H1 (cell line): ENCODE data around the gene LAT. TPM values are rescaled to one million over a fixed set of nuclear protein-coding genes. Genes with fewer than 3 reads are reported as not detected.

Experiments
- ATF3 ChIP-seq: IDR thresholded peaks from 2 replicates; pipeline ENCODE4 v1.6.1; 2011; ENCODE audit warnings: low read depth, mild to moderate bottlenecking, low read length; ENCODE audit not compliant: insufficient read depth
- EZH2 ChIP-seq: fragments of 200-600 bp; sonication (generic); IDR thresholded peaks from 2 replicates; pipeline ENCODE4 v1.7.1; 2012; ENCODE audit warnings: low read depth, mild to moderate bottlenecking, moderate library complexity, low read length, inconsistent platforms; ENCODE audit not compliant: severe bottlenecking
- GABPA ChIP-seq: IDR thresholded peaks from 2 replicates; pipeline ENCODE4 v1.6.1; 2011; ENCODE audit warnings: mild to moderate bottlenecking, low read length, moderate library complexity, borderline replicate concordance; ENCODE audit not compliant: insufficient read depth
- POLR2A ChIP-seq, 2 experiments: IDR thresholded peaks; 1 replicate in 1 of 2; 2 replicates in 1 of 2; pipeline ENCODE4 v1.6.1; 2011; ENCODE audit warnings: low read depth in 2 of 2, low read length in 2 of 2, mild to moderate bottlenecking in 2 of 2; ENCODE audit errors: control extremely low read depth in 1 of 2
- SP2 ChIP-seq: IDR thresholded peaks from 2 replicates; pipeline ENCODE4 v1.6.1; 2012; ENCODE audit warnings: mild to moderate bottlenecking, low read length, inconsistent platforms
- TAF1 ChIP-seq: IDR thresholded peaks from 2 replicates; pipeline ENCODE4 v1.6.1; 2011; ENCODE audit warnings: mild to moderate bottlenecking, low read depth, low read length
- USF2 ChIP-seq: IDR thresholded peaks from 2 replicates; pipeline ENCODE4 v1.6.1; 2011; ENCODE audit warnings: low read length, improper control_type of control experiment
- polyA plus RNA-seq, 7 experiments: library from polyadenylated mRNA; depleted of rRNA in 3 of 7; stranded (reverse) in 5 of 7; unstranded in 2 of 7; fragments of >200 nt in 5 of 7; fragments of 200-250 nt in 2 of 7; gene quantifications; 1 replicate in 5 of 7; 2 replicates in 1 of 7; 4 replicates in 1 of 7; pipeline versions ENCODE4 v1.2.1 to v1.2.3, GENCODE V29; 2011 to 2013; ENCODE audit warnings: missing spikeins in 2 of 7, mixed read lengths in 2 of 7
- total RNA-seq: library from RNA; stranded (reverse); fragmentation: NEBNext Ultra II Directional; extraction: Animal tissue kit (Norgen Biotek cat#: 25700); gene quantifications from 2 replicates; pipeline ENCODE4 v1.2.1, GENCODE V29; 2021
- TF ChIP-seq, protein P1 (sequence below): fragments of 300-600 bp; sonication (generic); IDR thresholded peaks from 2 replicates; pipeline ENCODE4 v1.7.1; 2012; ENCODE audit warnings: low read length, moderate library complexity, mild to moderate bottlenecking, inconsistent platforms; ENCODE audit not compliant: insufficient replicate concordance

The LAT gene
- total and polyA plus RNA-seq, 2 of the 8 experiments (the other 6 are each of a cell fraction or from before 2014, with no cell fraction given): 2.7 to 3.4 TPM

- TF ChIP-seq, protein P1, sequence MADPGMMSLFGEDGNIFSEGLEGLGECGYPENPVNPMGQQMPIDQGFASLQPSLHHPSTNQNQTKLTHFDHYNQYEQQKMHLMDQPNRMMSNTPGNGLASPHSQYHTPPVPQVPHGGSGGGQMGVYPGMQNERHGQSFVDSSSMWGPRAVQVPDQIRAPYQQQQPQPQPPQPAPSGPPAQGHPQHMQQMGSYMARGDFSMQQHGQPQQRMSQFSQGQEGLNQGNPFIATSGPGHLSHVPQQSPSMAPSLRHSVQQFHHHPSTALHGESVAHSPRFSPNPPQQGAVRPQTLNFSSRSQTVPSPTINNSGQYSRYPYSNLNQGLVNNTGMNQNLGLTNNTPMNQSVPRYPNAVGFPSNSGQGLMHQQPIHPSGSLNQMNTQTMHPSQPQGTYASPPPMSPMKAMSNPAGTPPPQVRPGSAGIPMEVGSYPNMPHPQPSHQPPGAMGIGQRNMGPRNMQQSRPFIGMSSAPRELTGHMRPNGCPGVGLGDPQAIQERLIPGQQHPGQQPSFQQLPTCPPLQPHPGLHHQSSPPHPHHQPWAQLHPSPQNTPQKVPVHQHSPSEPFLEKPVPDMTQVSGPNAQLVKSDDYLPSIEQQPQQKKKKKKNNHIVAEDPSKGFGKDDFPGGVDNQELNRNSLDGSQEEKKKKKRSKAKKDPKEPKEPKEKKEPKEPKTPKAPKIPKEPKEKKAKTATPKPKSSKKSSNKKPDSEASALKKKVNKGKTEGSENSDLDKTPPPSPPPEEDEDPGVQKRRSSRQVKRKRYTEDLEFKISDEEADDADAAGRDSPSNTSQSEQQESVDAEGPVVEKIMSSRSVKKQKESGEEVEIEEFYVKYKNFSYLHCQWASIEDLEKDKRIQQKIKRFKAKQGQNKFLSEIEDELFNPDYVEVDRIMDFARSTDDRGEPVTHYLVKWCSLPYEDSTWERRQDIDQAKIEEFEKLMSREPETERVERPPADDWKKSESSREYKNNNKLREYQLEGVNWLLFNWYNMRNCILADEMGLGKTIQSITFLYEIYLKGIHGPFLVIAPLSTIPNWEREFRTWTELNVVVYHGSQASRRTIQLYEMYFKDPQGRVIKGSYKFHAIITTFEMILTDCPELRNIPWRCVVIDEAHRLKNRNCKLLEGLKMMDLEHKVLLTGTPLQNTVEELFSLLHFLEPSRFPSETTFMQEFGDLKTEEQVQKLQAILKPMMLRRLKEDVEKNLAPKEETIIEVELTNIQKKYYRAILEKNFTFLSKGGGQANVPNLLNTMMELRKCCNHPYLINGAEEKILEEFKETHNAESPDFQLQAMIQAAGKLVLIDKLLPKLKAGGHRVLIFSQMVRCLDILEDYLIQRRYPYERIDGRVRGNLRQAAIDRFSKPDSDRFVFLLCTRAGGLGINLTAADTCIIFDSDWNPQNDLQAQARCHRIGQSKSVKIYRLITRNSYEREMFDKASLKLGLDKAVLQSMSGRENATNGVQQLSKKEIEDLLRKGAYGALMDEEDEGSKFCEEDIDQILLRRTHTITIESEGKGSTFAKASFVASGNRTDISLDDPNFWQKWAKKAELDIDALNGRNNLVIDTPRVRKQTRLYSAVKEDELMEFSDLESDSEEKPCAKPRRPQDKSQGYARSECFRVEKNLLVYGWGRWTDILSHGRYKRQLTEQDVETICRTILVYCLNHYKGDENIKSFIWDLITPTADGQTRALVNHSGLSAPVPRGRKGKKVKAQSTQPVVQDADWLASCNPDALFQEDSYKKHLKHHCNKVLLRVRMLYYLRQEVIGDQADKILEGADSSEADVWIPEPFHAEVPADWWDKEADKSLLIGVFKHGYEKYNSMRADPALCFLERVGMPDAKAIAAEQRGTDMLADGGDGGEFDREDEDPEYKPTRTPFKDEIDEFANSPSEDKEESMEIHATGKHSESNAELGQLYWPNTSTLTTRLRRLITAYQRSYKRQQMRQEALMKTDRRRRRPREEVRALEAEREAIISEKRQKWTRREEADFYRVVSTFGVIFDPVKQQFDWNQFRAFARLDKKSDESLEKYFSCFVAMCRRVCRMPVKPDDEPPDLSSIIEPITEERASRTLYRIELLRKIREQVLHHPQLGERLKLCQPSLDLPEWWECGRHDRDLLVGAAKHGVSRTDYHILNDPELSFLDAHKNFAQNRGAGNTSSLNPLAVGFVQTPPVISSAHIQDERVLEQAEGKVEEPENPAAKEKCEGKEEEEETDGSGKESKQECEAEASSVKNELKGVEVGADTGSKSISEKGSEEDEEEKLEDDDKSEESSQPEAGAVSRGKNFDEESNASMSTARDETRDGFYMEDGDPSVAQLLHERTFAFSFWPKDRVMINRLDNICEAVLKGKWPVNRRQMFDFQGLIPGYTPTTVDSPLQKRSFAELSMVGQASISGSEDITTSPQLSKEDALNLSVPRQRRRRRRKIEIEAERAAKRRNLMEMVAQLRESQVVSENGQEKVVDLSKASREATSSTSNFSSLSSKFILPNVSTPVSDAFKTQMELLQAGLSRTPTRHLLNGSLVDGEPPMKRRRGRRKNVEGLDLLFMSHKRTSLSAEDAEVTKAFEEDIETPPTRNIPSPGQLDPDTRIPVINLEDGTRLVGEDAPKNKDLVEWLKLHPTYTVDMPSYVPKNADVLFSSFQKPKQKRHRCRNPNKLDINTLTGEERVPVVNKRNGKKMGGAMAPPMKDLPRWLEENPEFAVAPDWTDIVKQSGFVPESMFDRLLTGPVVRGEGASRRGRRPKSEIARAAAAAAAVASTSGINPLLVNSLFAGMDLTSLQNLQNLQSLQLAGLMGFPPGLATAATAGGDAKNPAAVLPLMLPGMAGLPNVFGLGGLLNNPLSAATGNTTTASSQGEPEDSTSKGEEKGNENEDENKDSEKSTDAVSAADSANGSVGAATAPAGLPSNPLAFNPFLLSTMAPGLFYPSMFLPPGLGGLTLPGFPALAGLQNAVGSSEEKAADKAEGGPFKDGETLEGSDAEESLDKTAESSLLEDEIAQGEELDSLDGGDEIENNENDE: no peak
- TF ChIP-seq TAF1 (no peak), ATF3 (no peak), SP2 (no peak), EZH2 (no peak), POLR2A (IDR thresholded peaks at IDR 0.05; ENCODE audit: control extremely low read depth in 1 of 2, low read depth in 2 of 2, low read length in 2 of 2) (no peak), GABPA (no peak), USF2 (no peak)
- TF ChIP-seq, all 59 proteins: peak for 0
Observed at GRCh38 chr16:29007730-29008593, 23.1 kb downstream of the LAT start (continued).
